Measurements from ENCODE around the gene ZACN. TPM values are rescaled to one million over a fixed set of nuclear protein-coding genes. Genes with fewer than 3 reads are reported as not detected.

Gene ZACN
- total RNA-seq, 1 donor from 2014 or later = 14.1 TPM

DNA sequence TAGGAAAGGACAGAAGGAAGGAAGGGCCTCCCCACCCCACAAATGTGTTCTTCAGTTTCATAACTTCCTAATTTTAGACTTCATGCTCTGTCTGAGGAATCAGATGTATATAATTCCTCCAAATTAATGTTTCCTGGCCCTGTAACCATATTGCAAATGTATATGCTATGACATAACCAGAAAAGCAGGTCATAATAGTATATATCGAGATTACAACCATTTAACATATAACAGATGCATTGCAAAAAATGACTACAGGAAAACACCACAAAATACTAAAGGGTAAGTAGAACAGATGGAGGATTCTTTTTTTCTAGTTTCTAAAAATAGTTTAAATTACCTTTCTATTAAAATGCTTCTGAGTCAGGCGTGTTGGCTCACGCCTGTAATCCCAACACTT, 27.7 kb downstream of the ZACN start:
- H3K4me1 Mint-ChIP-seq (ENCODE audit: low read depth) = peaks cover 7% of the 10 kb centered on the region
- no peak overlapping the region for H3K27ac Mint-ChIP-seq
- peaks cover 7% of the 10 kb centered on the region for H3K36me3 Mint-ChIP-seq (ENCODE audit: low read depth)
- DNase-seq (ENCODE audit: low spot score) = no peak
- no peak overlapping the region for H3K4me3 Mint-ChIP-seq (ENCODE audit: low read depth)
- H3K9me3 Mint-ChIP-seq = no peaks in the 10 kb centered on the region
- intact Hi-C loops (cut with micrococcal nuclease) = loop anchor here (1.0 to 10.0 kb wide), 2 partner anchors 92 to 202 kb away; partner anchors contain the start of gene MRPL38
- no peaks in the 10 kb centered on the region for H3K27me3 Mint-ChIP-seq (ENCODE audit: low read depth)

DNA sequence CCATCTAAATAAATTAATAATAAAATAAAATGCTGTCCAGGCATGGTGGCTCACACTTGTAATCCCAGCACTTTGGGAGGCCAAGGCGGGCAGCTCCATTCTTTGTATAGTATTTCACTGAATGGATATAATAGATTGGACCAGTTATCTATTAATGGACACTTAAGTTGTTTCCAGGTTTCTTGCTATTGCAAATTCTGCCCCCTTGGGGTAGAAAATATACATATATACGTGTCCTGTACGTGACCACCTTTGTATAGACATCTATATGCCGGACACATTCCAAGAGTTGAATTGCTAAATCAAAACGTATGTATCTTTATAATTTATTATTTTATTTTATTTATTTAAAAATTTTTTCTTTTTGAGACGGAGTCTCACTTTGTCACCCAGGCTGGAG, 28.5 kb downstream of the ZACN start:
- H3K27me3 Mint-ChIP-seq (ENCODE audit: low read depth) = no peaks in the 10 kb centered on the region
- intact Hi-C loops (cut with micrococcal nuclease) = loop anchor here (1.0 to 10.0 kb wide), 2 partner anchors 93 to 203 kb away; partner anchors contain the start of gene MRPL38
- no peaks in the 10 kb centered on the region for H3K9me3 Mint-ChIP-seq

DNA sequence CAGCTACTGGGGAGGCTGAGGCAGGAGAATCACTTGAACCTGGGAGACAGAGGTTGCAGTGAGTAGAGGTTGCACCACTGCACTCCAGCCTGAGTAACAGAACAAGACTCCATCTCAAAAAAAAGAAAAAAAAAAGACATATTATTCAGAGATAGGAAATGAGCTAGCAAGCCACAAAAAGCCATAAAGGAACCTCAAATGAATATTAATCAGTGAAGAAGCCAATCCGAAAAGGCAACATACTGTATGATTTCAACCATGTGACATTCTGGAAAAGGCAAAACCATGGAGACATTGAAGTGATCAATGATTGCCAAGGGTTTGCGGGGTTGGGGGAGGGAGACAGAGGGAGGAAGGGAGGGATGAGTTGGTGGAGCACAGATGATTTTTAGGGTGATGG, 33.0 kb downstream of the ZACN start:
- intact Hi-C loops (cut with micrococcal nuclease) = no loop called here
- Mint-ChIP-seq H3K27me3 (ENCODE audit: low read depth) (peaks cover 5% of the 10 kb centered on the region), H3K4me1 (ENCODE audit: low read depth) (no peaks in the 10 kb centered on the region), H3K36me3 (ENCODE audit: low read depth) (no peaks in the 10 kb centered on the region), H3K9me3 (peaks cover 4% of the 10 kb centered on the region), H3K27ac (no peak overlapping the region), H3K4me3 (ENCODE audit: low read depth) (no peak overlapping the region)
- DNase-seq (ENCODE audit: low spot score) = no peak

More for the DNA sequence above, 28.5 kb downstream of the ZACN start:
- no peak overlapping the region for H3K27ac Mint-ChIP-seq
- peaks cover 5% of the 10 kb centered on the region for H3K36me3 Mint-ChIP-seq (ENCODE audit: low read depth)
- DNase-seq (ENCODE audit: low spot score) = no peak
- peaks cover 4% of the 10 kb centered on the region for H3K4me1 Mint-ChIP-seq (ENCODE audit: low read depth)
- H3K4me3 Mint-ChIP-seq (ENCODE audit: low read depth) = no peak overlapping the region

DNA sequence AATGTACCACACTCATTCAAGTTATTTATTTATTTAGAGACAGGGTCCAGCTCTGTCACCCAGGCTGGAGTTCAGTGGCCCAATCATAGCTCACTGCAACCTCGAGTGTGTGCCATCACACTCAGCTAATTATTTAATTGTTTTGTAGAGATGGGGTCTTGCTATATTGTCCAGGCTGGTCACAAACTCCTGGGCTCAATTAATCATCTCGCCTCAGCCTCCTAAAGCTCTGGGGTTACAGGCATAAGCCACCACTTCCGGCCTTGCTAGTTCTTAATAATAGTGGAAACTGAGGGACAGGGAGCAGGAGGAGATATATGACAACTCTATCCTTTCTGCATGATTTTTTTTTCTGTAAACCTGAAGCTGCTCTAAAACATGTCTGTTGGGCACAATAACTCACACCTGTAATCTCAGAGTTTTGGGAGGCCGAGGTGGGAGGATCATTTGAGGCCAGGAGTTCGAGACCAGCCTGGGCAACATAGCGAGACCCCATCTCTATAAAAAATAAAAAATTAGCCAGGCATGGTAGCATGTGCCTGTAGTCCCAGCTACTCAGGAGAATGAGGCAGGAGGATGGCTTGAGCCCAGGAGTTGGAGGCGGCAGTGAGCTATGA, 36.3 kb downstream of the ZACN start:
- no peak overlapping the region for H3K27ac Mint-ChIP-seq
- intact Hi-C loops (cut with micrococcal nuclease) = no loop called here
- H3K27me3 Mint-ChIP-seq (ENCODE audit: low read depth) = peaks cover 5% of the 10 kb centered on the region
- H3K9me3 Mint-ChIP-seq = peaks cover 4% of the 10 kb centered on the region
- no peaks in the 10 kb centered on the region for H3K4me1 Mint-ChIP-seq (ENCODE audit: low read depth)
- H3K4me3 Mint-ChIP-seq (ENCODE audit: low read depth) = no peak overlapping the region
- DNase-seq (ENCODE audit: low spot score) = no peak
- no peaks in the 10 kb centered on the region for H3K36me3 Mint-ChIP-seq (ENCODE audit: low read depth)

DNA sequence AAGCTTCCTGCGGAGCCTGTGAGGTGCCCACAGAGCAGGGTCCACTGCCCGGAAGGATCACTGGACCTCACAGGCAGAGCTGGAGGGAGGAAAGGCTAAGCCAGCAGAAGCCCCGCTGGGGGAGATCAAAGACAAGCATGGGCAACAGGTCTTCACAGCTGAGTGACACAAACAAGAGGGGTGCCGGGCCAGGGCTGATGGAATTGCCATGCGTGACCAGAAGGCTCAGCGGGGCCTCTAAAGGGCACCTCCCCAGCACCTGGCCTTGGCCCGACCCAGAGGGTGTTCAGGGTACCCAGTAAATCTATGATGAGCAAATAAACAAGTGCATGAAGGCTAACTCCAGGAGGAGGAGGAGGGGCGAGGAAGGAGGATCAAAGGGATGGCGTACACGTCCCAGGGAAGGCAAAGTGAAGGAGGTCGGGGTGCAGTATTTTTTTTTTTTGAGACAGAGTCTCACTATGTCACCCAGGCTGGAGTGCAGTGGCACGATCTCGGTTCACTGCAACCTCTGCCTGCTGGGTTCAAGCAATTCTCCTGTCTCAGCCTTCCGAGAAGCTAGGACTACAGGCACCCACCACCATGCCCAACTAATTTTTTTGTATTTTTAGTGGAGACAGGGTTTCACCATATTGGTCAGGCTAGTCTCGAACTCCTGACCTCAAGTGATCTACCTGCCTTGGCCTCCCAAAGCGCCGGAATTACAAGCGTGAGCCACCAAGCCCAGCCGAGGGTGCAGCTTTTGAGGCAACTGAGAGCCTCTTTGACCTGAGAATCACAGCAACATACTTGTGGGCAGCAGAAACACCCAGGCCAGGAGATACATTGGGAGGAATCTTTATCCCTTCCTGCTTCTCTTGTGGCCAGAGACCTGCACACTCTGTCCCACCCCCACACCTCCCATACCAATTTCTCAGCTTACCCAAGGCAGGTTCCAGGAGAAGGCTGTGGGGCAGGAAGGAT, 40.7 kb downstream of the ZACN start:
- intact Hi-C loops (cut with micrococcal nuclease) = loop anchor here (2.0 to 5.0 kb wide), 2 partner anchors 63 to 178 kb away; no protein-coding TSS in a partner anchor
- H3K27me3 Mint-ChIP-seq (ENCODE audit: low read depth) = no peaks in the 10 kb centered on the region
- H3K4me3 Mint-ChIP-seq (ENCODE audit: low read depth) = no peak overlapping the region
- H3K36me3 Mint-ChIP-seq (ENCODE audit: low read depth) = no peaks in the 10 kb centered on the region
- no peak for DNase-seq (ENCODE audit: low spot score)
- no peaks in the 10 kb centered on the region for H3K9me3 Mint-ChIP-seq
- no peak overlapping the region for H3K27ac Mint-ChIP-seq
- H3K4me1 Mint-ChIP-seq (ENCODE audit: low read depth) = peaks cover 6% of the 10 kb centered on the region

DNA sequence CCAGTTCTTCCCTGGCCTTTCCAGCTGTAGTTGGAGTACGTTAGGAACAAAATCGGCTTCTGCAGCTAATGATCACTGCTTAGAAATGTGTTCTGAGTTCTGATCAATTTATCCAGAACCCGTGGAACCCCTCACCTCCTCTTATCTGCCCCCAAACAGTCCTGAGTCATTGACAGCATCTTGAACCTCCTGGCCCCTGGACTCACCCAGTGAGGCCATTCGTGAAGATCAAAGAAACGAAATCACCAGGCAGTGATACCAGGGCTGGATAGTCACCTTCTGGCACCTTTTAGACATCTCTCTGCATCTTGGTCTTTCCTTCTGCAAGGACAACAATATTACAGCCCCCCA, 41.7 kb downstream of the ZACN start:
- H3K27ac Mint-ChIP-seq = no peak overlapping the region
- no peaks in the 10 kb centered on the region for H3K9me3 Mint-ChIP-seq
- no peaks in the 10 kb centered on the region for H3K27me3 Mint-ChIP-seq (ENCODE audit: low read depth)
- no peak for DNase-seq (ENCODE audit: low spot score)
- no peak overlapping the region for H3K4me3 Mint-ChIP-seq (ENCODE audit: low read depth)
- intact Hi-C loops (cut with micrococcal nuclease) = loop anchor here (1.0 to 5.0 kb wide), 3 partner anchors 62 to 177 kb away; no protein-coding TSS in a partner anchor
- peaks cover 6% of the 10 kb centered on the region for H3K4me1 Mint-ChIP-seq (ENCODE audit: low read depth)
- no peaks in the 10 kb centered on the region for H3K36me3 Mint-ChIP-seq (ENCODE audit: low read depth)

DNA sequence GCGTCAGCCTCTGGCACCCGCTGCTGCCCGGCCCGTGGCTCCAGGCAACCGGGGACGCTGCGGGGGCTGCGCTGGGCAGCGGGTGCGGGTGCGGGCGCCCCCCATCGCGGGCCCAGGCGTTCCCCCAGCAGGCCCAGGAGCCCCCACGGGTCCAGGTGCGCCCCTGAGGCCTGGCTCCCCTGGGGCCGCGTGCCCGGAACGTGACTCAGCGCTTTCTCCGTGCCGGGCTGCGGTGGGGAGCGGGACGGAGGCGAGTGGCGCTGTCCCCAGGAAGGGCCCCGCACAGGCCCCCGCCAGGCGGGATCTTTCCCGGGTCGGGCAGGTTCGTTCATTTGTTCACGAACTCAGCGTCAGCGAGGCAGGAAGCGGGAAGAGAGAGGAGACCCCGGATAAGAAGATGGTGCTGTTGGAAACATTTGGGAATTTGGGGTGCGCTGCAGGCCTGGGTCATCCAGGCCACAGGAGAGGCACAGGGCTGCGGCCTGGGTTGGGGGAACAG, 43.0 kb downstream of the ZACN start:
- H3K36me3 Mint-ChIP-seq (ENCODE audit: low read depth) = no peaks in the 10 kb centered on the region
- H3K4me1 Mint-ChIP-seq (ENCODE audit: low read depth) = peaks cover 12% of the 10 kb centered on the region
- peak overlapping the region; percentile 58 for H3K27ac Mint-ChIP-seq
- no peaks in the 10 kb centered on the region for H3K27me3 Mint-ChIP-seq (ENCODE audit: low read depth)
- intact Hi-C loops (cut with micrococcal nuclease) = loop anchor here (1.0 to 5.0 kb wide), 3 partner anchors 61 to 175 kb away; no protein-coding TSS in a partner anchor
- H3K9me3 Mint-ChIP-seq = no peaks in the 10 kb centered on the region
- no peak for DNase-seq (ENCODE audit: low spot score)
- no peak overlapping the region for H3K4me3 Mint-ChIP-seq (ENCODE audit: low read depth)

DNA sequence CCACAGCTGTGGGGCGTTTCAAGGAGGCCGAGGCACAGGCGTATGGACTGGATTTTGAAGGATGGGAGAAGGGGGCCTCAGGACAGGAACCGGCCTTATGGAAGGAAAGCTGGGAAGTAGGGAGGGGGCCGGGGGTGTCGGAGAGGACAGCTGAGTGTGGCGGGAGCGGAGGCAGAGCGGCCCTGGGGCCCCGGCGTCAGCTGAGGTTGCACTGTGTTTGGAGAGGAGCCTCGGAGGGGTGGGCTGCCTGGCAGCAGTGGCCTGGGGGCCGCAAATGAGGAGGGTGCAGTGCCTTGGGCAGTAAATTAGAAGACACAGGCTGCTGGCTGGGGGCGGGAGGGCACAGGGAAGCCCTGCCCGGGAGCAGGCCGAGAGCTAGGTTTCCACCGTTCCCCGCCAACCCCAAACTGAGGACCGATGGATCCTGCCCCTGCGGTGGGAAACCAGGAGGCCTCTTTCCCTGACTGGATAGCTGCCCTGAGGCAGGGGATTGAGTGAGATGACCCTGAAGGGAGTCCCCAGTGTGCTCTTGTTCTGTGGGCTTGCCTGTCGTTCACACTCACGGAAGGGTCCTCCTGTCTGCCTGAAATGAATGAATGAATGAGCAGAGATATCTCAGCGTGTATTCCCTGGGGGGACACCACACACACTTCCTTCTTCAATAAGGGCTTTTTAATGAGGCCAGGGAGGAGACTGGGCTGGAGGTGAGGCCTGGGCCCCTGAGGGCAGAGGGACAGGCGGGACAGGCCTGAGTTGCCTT, 43.6 kb downstream of the ZACN start:
- DNase-seq (ENCODE audit: low spot score) = no peak
- Mint-ChIP-seq H3K27me3 (ENCODE audit: low read depth) (no peaks in the 10 kb centered on the region), H3K4me3 (ENCODE audit: low read depth) (no peak overlapping the region), H3K27ac (peak overlapping the region; percentile 58), H3K36me3 (ENCODE audit: low read depth) (no peaks in the 10 kb centered on the region), H3K4me1 (ENCODE audit: low read depth) (peaks cover 15% of the 10 kb centered on the region), H3K9me3 (no peaks in the 10 kb centered on the region)
- intact Hi-C loops (cut with micrococcal nuclease) = loop anchor here (5.0 kb wide), 1 partner anchor 175 kb away; no protein-coding TSS in a partner anchor

DNA sequence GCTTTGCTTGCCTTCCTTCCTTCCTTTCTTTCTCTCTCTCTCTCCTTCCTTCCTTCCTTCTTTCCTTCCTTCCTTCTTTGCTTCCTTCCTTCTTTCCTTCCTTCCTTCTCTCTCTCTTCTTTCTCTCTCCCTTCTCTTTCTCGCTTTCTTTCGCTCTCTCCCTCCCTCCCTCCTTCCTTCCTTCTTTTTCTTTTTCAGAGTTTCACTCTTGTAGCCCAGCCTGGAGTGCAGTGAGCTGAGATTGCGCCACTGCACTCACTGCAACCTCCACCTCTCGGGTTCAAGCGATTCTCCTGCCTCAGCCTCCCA, 44.2 kb downstream of the ZACN start:
- peak overlapping the region; percentile 44 for H3K27ac Mint-ChIP-seq
- no peak for DNase-seq (ENCODE audit: low spot score)

DNA sequence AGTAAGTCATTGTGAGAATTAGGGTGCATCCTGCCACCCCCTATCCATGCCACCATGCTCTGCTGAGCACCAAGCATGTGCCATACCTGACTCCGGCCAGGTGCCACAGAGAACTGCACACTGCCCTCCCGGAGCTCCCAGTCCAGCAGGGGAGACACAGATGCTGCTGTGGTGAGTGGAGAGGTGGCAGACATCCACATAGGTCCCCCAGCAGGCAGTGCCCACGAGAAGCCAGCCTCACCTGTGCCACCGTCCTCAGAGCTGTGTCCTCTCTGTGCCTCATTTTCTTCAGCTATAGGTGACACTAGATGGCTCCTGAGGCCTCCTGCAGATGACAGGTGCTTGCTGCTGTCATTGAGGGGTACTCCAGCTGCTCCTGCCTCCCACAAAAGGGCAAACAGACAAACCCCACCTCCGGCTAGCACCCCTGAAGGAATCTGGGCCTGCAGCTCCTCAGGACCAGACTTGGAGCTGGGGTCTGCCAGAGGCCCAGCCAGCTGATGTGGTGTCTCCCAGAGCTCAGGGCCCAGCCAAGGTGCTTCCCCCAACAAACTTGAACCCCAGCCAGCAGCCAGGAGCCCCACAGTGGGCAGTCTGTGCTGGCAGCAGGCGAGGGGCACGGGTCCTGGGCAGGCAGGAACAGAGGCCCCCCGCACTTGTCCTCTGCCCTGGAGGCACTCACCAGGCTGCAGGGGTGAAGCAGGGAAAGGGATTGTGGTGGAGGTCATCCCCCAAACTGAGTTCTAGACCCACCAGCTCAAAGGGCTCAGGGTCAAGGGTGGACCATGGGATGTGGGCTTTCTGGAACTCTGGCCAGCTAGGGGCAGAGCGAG, 45.0 kb downstream of the ZACN start:
- no peaks in the 10 kb centered on the region for H3K9me3 Mint-ChIP-seq

More for the DNA sequence above, 44.2 kb downstream of the ZACN start:
- H3K27me3 Mint-ChIP-seq (ENCODE audit: low read depth) = no peaks in the 10 kb centered on the region
- H3K4me1 Mint-ChIP-seq (ENCODE audit: low read depth) = peaks cover 15% of the 10 kb centered on the region
- H3K36me3 Mint-ChIP-seq (ENCODE audit: low read depth) = no peaks in the 10 kb centered on the region
- H3K9me3 Mint-ChIP-seq = no peaks in the 10 kb centered on the region
- no peak overlapping the region for H3K4me3 Mint-ChIP-seq (ENCODE audit: low read depth)
- intact Hi-C loops (cut with micrococcal nuclease) = loop anchor here (5.0 kb wide), 1 partner anchor 174 kb away; no protein-coding TSS in a partner anchor

DNA sequence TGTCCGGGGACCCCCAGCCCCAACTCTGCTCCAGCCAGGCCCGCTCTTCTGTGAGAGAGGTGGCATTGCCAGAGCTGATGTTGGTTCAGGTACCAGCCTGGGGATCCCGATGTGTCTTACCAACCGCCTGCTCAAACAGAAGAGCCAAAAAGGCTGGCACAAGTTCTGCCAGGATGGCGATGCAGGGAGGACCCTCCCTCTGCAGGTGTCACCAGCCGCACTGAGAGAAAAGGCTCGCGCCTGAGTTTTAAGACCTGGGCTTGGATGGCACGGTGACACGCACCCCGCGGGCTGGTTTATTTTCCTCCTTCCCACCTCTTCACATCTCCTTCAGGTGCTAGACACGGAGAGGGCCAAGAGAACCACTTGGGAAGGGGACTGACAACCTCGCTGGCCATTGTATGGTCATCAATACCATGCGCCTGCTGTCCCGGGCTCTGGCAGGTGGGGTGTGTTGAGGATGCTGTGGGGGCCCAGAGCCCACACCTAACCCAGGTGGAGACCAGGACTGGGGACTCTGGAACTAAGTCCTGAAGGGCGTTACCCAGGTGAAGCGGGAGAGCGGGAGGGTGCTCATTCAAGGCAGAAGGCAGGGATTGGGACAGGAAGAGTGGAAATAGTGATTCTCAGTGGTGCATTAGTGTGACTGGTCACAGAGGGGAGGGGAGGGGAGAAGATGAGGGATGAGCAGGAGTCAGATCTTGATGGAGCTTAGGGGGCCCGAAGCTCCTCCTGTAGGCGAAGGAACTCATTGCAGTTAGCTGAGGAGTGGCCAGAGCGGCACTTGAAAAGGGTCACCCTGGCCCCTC, 45.8 kb downstream of the ZACN start:
- Mint-ChIP-seq H3K4me1 (ENCODE audit: low read depth) (peaks cover 15% of the 10 kb centered on the region), H3K27ac (no peak overlapping the region), H3K36me3 (ENCODE audit: low read depth) (no peaks in the 10 kb centered on the region), H3K27me3 (ENCODE audit: low read depth) (no peaks in the 10 kb centered on the region), H3K4me3 (ENCODE audit: low read depth) (no peak overlapping the region), H3K9me3 (no peaks in the 10 kb centered on the region)
- DNase-seq (ENCODE audit: low spot score) = no peak
- intact Hi-C loops (cut with micrococcal nuclease) = loop anchor here (5.0 kb wide), 1 partner anchor 173 kb away; no protein-coding TSS in a partner anchor

More for the DNA sequence above, 45.0 kb downstream of the ZACN start:
- no peak for DNase-seq (ENCODE audit: low spot score)
- Mint-ChIP-seq H3K27me3 (ENCODE audit: low read depth) (no peaks in the 10 kb centered on the region), H3K4me1 (ENCODE audit: low read depth) (peaks cover 15% of the 10 kb centered on the region), H3K27ac (no peak overlapping the region), H3K36me3 (ENCODE audit: low read depth) (no peaks in the 10 kb centered on the region), H3K4me3 (ENCODE audit: low read depth) (no peak overlapping the region)
- intact Hi-C loops (cut with micrococcal nuclease) = loop anchor here (5.0 kb wide), 1 partner anchor 173 kb away; no protein-coding TSS in a partner anchor

All from activated T-helper 2 cell treated with anti-CD3 and anti-CD28 coated beads, Interferon-gamma antibody, Interleukin-2, Interleukin-4, amounts not matched to agents 10 μg/mL and 5 μg/mL and 100 μg/mL, durations not matched to agents 14 hours and 24 hours and 36 hours (primary cell).